ENCODE data around the gene FAM78A.

DNA sequence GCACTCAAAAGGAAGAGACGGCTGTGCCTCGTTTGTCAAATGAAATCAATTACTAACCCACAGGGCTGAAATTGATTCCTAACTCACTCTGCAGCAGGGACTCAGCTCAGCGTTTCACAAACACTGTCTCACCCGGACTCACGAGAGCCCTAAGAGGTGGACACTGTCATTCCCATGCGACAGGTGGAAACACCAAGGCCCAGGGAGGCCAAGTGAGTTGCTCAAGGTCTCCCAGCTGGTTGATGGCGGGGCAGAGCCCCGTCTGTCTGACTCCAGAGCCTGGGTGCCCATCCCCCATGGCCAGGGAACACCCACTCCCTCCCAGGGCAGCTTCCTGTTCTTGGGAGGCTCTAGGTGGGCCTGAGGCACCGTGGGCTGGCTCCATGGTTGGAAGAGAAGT lies 11.9 kb upstream of the FAM78A start:
- TF ChIP-seq, protein P1, sequence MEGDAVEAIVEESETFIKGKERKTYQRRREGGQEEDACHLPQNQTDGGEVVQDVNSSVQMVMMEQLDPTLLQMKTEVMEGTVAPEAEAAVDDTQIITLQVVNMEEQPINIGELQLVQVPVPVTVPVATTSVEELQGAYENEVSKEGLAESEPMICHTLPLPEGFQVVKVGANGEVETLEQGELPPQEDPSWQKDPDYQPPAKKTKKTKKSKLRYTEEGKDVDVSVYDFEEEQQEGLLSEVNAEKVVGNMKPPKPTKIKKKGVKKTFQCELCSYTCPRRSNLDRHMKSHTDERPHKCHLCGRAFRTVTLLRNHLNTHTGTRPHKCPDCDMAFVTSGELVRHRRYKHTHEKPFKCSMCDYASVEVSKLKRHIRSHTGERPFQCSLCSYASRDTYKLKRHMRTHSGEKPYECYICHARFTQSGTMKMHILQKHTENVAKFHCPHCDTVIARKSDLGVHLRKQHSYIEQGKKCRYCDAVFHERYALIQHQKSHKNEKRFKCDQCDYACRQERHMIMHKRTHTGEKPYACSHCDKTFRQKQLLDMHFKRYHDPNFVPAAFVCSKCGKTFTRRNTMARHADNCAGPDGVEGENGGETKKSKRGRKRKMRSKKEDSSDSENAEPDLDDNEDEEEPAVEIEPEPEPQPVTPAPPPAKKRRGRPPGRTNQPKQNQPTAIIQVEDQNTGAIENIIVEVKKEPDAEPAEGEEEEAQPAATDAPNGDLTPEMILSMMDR (IDR thresholded peaks at IDR 0.05; ENCODE audit: low read depth, low read length), result no peak
- no peak for TF ChIP-seq EZH2phosphoT487 (IDR thresholded peaks at IDR 0.05; ENCODE audit: low read depth)

Data from OCI-LY3 (cell line).